ENCODE results near the gene CACNA2D3.
"Not testable (repeated sequence)": the region's sequence is repeated elsewhere in the genome, so short reads cannot be mapped to it uniquely, and the experiment has no call there.

CACNA2D3 gene

GRCh38 chr3:55085231-55085630, 962.9 kb downstream of the CACNA2D3 start:
- no peak for DNase-seq (ENCODE audit: low spot score)

DNA sequence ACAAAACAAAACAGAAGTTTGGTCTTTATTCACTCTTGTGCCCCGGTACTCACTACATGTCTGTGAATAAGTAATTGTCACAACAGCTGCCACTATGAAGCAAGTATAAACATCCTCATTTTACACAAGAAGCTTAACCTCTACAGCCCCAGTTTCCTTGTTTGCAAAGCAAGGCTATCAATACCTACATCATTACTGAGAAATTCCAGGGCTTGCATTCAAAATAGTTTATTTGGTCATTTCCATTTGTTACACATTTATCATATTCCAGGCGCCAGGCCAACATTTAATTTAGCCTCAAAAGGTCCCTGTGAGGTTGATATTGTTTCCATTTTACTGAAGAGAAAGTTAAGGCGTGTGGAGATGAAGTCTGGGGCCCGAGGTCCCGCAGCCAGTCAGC, 966.9 kb downstream of the CACNA2D3 start:
- DNase-seq (ENCODE audit: low spot score), result no peak

DNA sequence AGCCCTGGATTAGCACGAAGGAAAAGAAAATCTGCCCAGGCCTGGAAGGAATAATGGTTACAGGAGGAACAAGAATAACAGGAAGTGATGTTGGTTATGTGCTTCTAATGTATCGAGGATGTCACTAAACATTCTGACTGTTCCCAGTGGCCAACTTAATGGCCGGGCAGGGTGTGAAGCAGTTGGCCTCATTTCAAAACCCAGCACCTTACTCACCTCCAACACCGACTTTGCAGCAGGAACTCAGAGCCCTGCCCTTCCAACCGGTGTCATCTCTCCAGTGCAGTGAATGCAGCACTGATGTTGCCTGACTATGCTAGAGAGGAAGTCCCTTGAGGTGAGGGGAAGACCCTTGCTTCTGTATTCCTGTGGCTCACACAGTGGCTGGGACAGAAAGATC, 967.9 kb downstream of the CACNA2D3 start:
- DNase-seq (ENCODE audit: low spot score), result no peak

DNA sequence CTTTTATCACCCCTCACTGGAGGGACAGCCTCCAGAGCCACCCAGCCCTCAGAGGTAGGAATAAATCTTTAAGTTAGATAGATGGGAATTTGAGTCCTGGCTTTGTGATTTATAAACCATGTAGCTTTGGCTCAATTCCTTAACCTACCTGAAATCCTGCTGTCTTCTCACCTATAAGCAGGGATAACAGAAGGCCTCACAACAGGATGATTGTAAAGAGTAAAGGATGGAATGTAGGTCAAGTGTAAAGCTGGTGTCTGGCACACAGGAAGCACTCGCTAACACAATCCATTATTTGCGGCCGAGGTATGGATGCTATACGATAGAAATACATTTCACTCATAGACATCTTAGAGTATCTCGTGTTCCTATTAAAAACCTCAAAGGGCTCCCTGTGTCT, 968.4 kb downstream of the CACNA2D3 start:
- no peak for DNase-seq (ENCODE audit: low spot score)

DNA sequence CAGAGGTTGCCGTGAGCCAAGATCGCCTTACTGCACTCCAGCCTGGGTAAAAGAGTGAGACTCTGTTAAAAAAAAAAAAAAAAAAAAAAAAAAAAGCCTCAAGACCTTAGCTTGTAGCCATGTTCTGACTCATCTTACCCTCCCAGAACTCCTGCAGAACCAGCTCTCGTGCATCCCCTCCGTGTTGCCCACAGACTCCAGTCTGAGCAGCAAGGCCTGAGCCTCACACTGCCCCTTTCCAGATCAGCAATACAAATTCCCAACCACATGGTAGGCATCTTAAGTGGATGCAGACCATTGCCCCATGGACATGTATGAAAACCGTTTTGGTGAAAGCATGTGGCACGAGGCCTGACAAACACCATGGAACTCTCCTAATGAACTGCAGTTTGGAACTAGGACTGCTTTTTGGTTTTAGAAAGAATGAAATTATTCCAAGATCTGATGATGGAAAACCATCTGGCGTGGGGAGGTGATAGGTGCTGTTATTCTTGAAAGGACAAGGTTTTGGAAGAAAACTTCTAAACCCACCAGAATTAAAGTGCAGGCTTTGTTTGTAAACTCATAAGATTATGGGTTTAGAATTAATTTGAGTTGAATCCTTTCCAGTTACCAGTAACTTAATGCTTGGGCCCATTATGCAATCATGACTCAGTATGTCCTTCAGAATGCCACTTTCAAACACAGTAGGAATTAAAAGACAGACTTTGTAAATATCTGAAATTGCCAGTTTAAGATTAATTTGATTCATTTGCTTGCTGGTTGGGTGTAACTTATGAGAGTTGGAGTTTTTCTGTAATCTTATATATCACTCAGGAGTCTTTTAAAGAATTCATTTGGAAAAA, 969.3 kb downstream of the CACNA2D3 start:
- DNase-seq (ENCODE audit: low spot score), result no peak

- DNase-seq (ENCODE audit: low spot score), result no peak
Measured at GRCh38 chr3:55094676-55095075, 972.3 kb downstream of the CACNA2D3 start.

- DNase-seq (ENCODE audit: low spot score), result no peak
Measured at GRCh38 chr3:55097441-55097840, 975.1 kb downstream of the CACNA2D3 start.

- DNase-seq (ENCODE audit: low spot score), result no peak
Measured at GRCh38 chr3:55105647-55106046, 983.3 kb downstream of the CACNA2D3 start.

GRCh38 chr3:55107187-55107586, 984.8 kb downstream of the CACNA2D3 start:
- DNase-seq (ENCODE audit: low spot score), result no peak

- not testable (repeated sequence) for DNase-seq (ENCODE audit: low spot score)
Measured at GRCh38 chr3:55111906-55112305, 989.6 kb downstream of the CACNA2D3 start.

GRCh38 chr3:55118451-55118850, 996.1 kb downstream of the CACNA2D3 start:
- DNase-seq (ENCODE audit: low spot score), result no peak

GRCh38 chr3:55119268-55119667, 996.9 kb downstream of the CACNA2D3 start:
- DNase-seq (ENCODE audit: low spot score), result no peak

DNA sequence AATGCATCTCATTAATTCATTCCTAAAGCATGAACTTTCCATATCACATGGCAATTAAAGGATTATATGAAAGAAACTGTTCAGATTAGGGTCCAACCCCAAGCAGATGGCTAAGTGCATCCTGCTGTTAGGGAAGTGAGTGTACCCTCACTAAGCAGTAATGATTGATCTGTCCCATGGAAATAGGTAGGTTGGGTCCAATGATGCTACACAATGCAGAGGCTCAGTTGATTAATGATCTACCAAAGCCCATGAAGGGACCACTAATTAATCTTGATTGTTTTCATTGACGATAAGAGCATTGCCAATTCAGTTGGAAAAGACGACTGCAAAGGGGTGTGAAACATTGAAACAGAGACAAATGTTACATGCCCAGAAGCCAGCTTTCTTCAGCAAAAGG, 1000.0 kb downstream of the CACNA2D3 start:
- DNase-seq (ENCODE audit: low spot score), result no peak

Data from ecto neural progenitor cell (in vitro differentiated cells).